ENCODE results near the gene HNRNPK. TPM values are rescaled to one million over a fixed set of nuclear protein-coding genes. Genes with fewer than 3 reads are reported as not detected.
A peak's percentile ranks its signal among the peaks of the same experiment; 100 is the strongest.

HNRNPK gene
- total and polyA plus RNA-seq, 2 of the 13 experiments (the other 11 are each of a cell fraction or from before 2014, with no cell fraction given): 321 to 712 TPM

GRCh38 chr9:83986765-83987401 lies 6.9 kb upstream of the HNRNPK start:
- no peaks in the 10 kb centered on the region for H3K36me3 ChIP-seq (replicated peaks in 1 of 2; ENCODE audit: control insufficient read depth in 1 of 2, insufficient read depth in 2 of 2, low read length in 2 of 2)
- FAIRE-seq (peak; percentile 65), DNase-seq (ENCODE audit: low spot score) (peak; percentile 80), ATAC-seq (peak; percentile 95)
- H3K9me3 ChIP-seq (ENCODE audit: low read length): no peaks in the 10 kb centered on the region
- no TSS peak for BruUV-seq (replicated peaks)
- H4K20me1 ChIP-seq (ENCODE audit: insufficient read depth, low read length): no peaks in the 10 kb centered on the region
- H3K9ac ChIP-seq (ENCODE audit: insufficient read depth, low read depth, low read length): peak overlapping the region; percentile 51
- ChIA-PET CTCF (ENCODE audit: low intra/inter-chr PET ratio, low total read pairs) (no interaction called here), POLR2A (interaction anchor here (1.0 kb wide), 3 partner anchors 30 to 279 kb away, joined by 3 to 5 read pairs (median 4); partner anchors contain the start of genes KIF27 and UBQLN1)
- 3% methylated on average over 11 of the region's 11 CpGs for WGBS (ENCODE audit: low lambda C conversion rate)
- no peaks in the 10 kb centered on the region for H3K27me3 ChIP-seq (ENCODE audit: control insufficient read depth in 1 of 2, insufficient read depth in 2 of 2, low read length in 2 of 2)
- peaks cover 74% of the 10 kb centered on the region for H3K4me1 ChIP-seq (ENCODE audit: insufficient read depth, low read length)
- H3K4me2 ChIP-seq (ENCODE audit: low read depth, low read length): peak overlapping the region; percentile 61
- peak overlapping the region; percentile 90 for H3K27ac ChIP-seq (ENCODE audit: extremely low read length, insufficient read depth, low read length)
- in situ Hi-C loops (cut with HindIII; ENCODE audit: extremely low pct_ligation_motif_present, low pct_unique_long_range_greater_than_20kb) (no loop called here), intact Hi-C loops (cut with micrococcal nuclease; ENCODE audit: unreplicated experiment) (loop anchor here (2.0 to 10.0 kb wide), 2 partner anchors 66 to 68 kb away; partner anchors contain the start of gene KIF27)
- no peak overlapping the region for H2AFZ ChIP-seq (ENCODE audit: low read length)
- H3K79me2 ChIP-seq (ENCODE audit: insufficient read depth, low read length): peaks cover 51% of the 10 kb centered on the region
- H3K4me3 ChIP-seq (replicated peaks in 1 of 3; ENCODE audit: insufficient read depth in 1 of 3, low read depth in 2 of 3, low read length in 3 of 3): peak overlapping the region; percentile 19 to 38 (median 38); a peak in 4 of 6 replicates
- TF ChIP-seq SOX6 (IDR thresholded peaks at IDR 0.05) (no peak), SOX6 (CRISPR knock-in tag; IDR thresholded peaks at IDR 0.05) (peak; percentile 92), JUND (CRISPR knock-in tag; IDR thresholded peaks at IDR 0.05) (peak; percentile 61; the same call in 1 of the 2 replicates), KDM3A (CRISPR knock-in tag; IDR thresholded peaks at IDR 0.05; ENCODE audit: low read depth) (no peak), RBAK (CRISPR knock-in tag; IDR thresholded peaks at IDR 0.05) (no peak), FOXO1 (CRISPR knock-in tag; IDR thresholded peaks at IDR 0.05) (peak; percentile 62), KDM1A (CRISPR knock-in tag; IDR thresholded peaks at IDR 0.05) (peak; percentile 71; the same call in 1 of the 2 replicates), SMARCE1 (IDR thresholded peaks at IDR 0.05; ENCODE audit: borderline replicate concordance) (no peak), ZNF432 (CRISPR knock-in tag; IDR thresholded peaks at IDR 0.05; ENCODE audit: borderline replicate concordance) (no peak), SIX1 (CRISPR knock-in tag; IDR thresholded peaks at IDR 0.05; ENCODE audit: borderline replicate concordance) (peak; percentile 94), JUNB (CRISPR knock-in tag; IDR thresholded peaks at IDR 0.05; ENCODE audit: borderline replicate concordance) (peak; percentile 57; the same call in 1 of the 2 replicates), ONECUT2 (CRISPR knock-in tag; IDR thresholded peaks at IDR 0.05) (no peak; the same call in 1 of the 2 replicates), HNRNPL (IDR thresholded peaks at IDR 0.05; ENCODE audit: low read depth, low read length) (no peak), MNT (IDR thresholded peaks at IDR 0.05) (peak; percentile 71)
- TF ChIP-seq, protein P1, sequence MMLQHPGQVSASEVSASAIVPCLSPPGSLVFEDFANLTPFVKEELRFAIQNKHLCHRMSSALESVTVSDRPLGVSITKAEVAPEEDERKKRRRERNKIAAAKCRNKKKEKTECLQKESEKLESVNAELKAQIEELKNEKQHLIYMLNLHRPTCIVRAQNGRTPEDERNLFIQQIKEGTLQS (CRISPR knock-in tag; IDR thresholded peaks at IDR 0.05): peak; percentile 63; the same call in 1 of the 2 replicates
- TF ChIP-seq, protein P2, sequence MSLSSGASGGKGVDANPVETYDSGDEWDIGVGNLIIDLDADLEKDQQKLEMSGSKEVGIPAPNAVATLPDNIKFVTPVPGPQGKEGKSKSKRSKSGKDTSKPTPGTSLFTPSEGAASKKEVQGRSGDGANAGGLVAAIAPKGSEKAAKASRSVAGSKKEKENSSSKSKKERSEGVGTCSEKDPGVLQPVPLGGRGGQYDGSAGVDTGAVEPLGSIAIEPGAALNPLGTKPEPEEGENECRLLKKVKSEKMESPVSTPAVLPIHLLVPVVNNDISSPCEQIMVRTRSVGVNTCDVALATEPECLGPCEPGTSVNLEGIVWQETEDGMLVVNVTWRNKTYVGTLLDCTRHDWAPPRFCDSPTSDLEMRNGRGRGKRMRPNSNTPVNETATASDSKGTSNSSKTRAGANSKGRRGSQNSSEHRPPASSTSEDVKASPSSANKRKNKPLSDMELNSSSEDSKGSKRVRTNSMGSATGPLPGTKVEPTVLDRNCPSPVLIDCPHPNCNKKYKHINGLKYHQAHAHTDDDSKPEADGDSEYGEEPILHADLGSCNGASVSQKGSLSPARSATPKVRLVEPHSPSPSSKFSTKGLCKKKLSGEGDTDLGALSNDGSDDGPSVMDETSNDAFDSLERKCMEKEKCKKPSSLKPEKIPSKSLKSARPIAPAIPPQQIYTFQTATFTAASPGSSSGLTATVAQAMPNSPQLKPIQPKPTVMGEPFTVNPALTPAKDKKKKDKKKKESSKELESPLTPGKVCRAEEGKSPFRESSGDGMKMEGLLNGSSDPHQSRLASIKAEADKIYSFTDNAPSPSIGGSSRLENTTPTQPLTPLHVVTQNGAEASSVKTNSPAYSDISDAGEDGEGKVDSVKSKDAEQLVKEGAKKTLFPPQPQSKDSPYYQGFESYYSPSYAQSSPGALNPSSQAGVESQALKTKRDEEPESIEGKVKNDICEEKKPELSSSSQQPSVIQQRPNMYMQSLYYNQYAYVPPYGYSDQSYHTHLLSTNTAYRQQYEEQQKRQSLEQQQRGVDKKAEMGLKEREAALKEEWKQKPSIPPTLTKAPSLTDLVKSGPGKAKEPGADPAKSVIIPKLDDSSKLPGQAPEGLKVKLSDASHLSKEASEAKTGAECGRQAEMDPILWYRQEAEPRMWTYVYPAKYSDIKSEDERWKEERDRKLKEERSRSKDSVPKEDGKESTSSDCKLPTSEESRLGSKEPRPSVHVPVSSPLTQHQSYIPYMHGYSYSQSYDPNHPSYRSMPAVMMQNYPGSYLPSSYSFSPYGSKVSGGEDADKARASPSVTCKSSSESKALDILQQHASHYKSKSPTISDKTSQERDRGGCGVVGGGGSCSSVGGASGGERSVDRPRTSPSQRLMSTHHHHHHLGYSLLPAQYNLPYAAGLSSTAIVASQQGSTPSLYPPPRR (CRISPR knock-in tag; IDR thresholded peaks at IDR 0.05; ENCODE audit: borderline replicate concordance): peak; percentile 89
- TF ChIP-seq, protein P3, sequence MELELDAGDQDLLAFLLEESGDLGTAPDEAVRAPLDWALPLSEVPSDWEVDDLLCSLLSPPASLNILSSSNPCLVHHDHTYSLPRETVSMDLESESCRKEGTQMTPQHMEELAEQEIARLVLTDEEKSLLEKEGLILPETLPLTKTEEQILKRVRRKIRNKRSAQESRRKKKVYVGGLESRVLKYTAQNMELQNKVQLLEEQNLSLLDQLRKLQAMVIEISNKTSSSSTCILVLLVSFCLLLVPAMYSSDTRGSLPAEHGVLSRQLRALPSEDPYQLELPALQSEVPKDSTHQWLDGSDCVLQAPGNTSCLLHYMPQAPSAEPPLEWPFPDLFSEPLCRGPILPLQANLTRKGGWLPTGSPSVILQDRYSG (CRISPR knock-in tag; IDR thresholded peaks at IDR 0.05): no peak

Measured in HepG2 (cell line).